Fibroblast of skin of left quadriceps (primary cell): ENCODE data around the gene ANKRD11.
A peak's percentile ranks its signal among the peaks of the same experiment; 100 is the strongest.
"Not testable (repeated sequence)": the region's sequence is repeated elsewhere in the genome, so short reads cannot be mapped to it uniquely, and the experiment has no call there.

Experiments
- DNase-seq, 2 experiments: peaks; one replicate each; pipeline ENCODE4 v3.0.0-alpha.2; 2013; ENCODE audit warnings: low read depth in 2 of 2

The ANKRD11 gene

DNA sequence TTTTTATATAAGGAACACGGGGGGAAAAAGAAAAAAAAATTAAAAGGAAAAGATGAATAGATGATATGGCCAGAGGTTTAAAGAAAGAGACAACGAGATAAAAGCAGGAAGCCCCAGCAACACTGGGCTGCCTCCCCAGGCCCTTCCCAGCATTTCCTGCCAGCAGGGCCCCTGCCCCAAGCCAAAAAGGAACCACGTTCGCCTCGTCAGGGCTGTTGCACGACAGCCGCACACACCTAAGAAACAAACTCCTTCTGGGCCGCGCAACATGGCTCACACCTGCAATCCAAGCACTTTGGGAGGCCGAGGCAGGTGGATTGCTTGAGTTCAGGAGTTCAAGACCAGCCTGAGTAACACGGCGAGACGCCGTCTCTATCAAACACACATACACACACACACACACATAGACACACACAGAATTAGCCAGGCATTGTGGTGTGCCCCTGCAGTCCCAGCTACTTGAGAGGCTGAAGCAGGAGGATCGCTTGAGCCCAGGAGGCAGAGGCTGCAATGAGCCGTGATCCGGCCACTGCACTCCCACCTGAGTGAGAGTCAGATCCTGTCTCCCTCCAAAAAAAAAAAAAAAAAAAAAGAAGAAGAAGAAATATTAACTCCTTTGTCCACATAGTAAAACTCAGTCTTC lies 83.0 kb downstream of the ANKRD11 start:
- no peak for DNase-seq

DNA sequence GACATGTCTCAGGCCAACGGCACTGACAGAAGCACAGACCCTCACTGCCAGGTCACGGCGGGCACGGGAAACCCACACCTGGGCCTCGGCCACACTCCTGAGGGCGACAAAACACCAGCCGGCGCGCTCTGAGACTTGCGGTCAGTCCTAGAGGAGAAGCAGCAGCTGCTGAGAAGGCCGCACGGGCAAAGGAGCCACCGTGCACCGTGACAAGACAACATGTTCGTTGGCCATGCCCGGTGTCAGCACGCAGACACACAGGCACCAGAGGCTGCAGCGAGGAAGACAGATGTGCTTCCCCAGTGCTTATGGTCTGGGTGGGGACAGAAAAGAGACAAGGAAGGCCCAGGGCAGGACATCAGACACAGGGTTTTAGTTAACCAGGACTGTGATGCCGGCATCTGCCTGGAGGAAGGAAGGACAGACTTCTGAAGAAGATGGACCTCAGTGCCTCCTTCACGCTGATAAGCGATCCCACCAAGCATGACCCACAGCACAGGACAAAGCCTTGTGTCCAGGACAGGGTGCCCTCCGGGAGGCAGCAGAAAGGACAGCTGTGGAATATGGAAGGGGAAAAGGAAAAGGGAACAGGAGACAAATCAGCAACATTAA lies 84.0 kb downstream of the ANKRD11 start:
- DNase-seq = no peak

GRCh38 chr16:89404561-89404960 lies 85.8 kb downstream of the ANKRD11 start:
- DNase-seq = no peak

- DNase-seq = no peak
These were observed 87.4 kb downstream of the ANKRD11 start for GRCh38 chr16:89402962-89403361.

GRCh38 chr16:89401641-89402445 lies 88.5 kb downstream of the ANKRD11 start:
- DNase-seq = peak; percentile 63 to 64

DNA sequence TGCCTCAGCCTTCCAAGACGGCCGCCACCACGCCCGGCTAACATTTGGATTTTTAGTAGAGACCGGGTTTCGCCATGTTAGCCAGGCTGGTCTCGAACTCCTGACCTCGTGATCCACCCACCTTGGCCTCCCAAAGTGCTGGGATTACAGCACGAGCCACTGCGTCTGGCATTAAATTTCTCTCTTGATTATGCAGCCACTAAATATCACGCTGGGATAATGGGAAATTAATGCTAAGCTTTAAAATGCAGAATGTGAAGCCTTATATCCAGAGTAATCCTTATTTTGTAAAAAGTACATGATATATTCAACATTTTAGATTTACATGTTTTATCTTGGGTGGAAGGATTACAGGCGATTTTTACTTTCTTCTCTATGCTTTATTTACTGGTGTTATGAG lies 89.2 kb downstream of the ANKRD11 start:
- no peak for DNase-seq

- no peak for DNase-seq
These were observed 89.6 kb downstream of the ANKRD11 start for GRCh38 chr16:89400740-89401139.

DNA sequence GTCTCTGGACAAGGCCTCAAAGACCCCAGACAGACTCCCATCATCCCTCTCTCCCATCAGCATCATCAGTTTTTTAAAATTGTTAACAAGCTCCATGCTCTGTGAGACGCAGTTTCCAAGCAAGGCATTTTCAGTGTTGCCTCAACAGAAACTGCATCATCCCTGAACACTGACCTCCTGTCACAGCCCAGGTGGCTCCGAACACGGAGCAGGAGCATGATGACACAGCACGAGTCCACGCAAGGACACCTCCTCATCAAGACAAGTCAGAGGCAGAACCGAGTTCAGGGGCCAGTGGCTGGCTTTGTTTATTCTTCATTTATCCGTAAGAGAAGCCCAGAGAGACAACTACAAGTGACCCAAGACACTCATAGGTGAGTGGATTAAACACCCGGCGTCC lies 91.4 kb downstream of the ANKRD11 start:
- no peak for DNase-seq

GRCh38 chr16:89397331-89397861 lies 93.0 kb downstream of the ANKRD11 start:
- no peak for DNase-seq

DNA sequence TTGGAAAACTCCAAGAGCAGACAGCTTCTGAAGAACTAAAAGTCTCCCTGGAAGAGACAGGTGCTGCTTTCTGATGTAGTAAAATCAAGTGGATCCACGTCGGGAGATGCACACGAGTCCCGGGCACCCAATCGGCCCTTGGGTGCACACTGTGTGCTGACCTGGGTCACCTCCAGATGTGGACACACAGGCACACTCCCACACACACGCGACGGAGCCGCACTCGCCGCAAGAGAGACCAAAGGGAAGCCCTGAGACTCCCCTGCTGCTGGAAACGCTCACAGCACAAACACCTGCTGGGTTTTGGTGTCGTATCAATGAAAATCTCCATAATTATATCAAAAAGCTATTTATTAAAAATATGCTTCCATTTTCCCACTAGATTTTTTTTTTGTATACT lies 94.2 kb downstream of the ANKRD11 start:
- no peak for DNase-seq

DNA sequence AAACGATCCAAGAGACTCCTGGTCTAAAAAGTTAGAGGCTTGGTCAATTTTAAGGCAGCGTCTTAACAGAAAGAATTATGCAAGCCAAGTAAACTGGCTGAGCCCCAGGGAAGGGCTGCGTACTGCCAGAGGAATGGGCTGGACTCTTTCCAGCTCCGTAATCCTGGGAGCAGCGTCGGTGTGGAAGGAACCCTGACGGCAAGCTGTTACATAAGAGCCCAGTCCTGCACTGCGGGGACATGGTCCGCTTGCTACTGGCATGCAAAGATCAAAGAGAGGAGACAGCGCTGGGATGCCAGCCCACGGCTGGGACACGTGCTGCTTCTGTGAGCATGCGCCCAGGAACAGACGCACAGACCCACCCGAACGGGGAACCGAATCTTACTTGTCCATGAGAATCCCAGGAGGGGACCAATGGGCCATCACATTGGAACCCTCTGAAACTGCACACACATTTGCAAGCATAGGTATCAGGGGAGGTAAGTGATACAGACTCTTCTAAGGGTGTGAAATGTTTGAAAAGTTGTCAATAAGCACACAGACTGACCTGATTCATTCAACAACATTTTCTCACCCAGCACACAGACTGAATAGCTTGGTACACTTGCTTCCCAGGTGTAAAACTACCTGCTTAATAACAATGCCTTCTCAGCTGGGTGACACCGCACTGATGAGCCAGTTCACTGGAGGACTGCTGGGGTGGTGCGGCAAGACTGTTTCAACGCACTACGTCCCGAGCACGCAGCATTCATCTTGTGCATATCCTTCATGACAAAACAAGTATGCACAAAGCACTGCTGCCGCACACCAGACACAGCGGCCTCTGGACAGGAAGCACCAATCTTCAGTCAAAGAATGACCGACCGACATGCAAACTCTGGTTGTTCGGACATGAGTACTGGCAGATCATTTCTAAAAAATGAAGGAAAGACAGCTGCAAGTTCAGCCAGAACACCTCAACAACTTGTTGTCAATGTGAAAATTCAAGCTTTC lies 94.9 kb downstream of the ANKRD11 start:
- peak; percentile 93 to 94 for DNase-seq

GRCh38 chr16:89393738-89394406 lies 96.5 kb downstream of the ANKRD11 start:
- DNase-seq = no peak

GRCh38 chr16:89392881-89393737 lies 97.3 kb downstream of the ANKRD11 start:
- DNase-seq = no peak

GRCh38 chr16:89390224-89390583 lies 100.2 kb downstream of the ANKRD11 start:
- not testable (repeated sequence) for DNase-seq

- DNase-seq = not testable (repeated sequence)
These were observed 100.7 kb downstream of the ANKRD11 start for GRCh38 chr16:89389504-89390223.

DNA sequence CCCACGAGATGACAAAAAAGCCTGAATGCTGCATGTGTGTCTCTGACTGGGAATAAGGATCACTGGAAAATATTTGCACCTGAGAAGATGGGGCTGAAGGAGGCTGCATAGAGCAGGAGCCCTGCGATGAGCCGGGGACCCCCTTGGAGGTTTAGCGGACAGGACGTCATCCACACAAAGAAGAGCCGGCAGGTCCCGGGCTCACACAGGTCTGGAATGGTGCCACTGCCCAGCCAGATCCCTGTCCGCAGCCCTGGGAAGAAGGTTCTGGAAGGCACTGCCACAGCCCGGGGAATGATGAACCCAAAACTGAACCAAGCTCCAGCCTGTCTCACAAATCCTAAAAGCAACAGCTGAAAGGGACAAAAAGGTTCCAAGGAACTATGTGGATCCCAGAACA lies 101.8 kb downstream of the ANKRD11 start:
- no peak for DNase-seq

- DNase-seq = no peak
These were observed 103.8 kb downstream of the ANKRD11 start for GRCh38 chr16:89386306-89387185.

DNA sequence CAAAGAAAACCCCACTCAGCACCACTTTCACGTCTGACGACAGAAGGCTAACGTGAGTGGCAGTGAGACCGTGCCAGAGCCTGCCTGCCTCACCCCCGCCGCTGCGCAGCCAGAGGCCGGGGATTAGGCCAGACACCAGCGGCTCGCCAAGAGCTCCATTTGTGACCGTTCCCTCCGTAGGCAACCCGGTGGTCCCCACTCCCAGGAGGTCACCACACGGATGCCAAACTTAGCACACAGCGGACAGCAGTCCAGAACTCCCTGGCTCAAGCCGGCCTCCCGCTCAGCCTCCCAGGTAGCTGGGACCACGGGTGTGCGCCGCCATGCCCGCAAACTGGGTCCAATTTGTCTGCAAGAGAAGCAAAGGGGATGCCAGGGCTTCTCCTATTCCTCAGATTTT lies 104.6 kb downstream of the ANKRD11 start:
- DNase-seq = no peak
